ENCODE measurements around the gene LRMDA.

GRCh38 chr10:75887369-75887768 is 455.9 kb downstream of the LRMDA start:
- TF ChIP-seq MAX (IDR thresholded peaks at IDR 0.05): no peak
- TF ChIP-seq, protein P1, sequence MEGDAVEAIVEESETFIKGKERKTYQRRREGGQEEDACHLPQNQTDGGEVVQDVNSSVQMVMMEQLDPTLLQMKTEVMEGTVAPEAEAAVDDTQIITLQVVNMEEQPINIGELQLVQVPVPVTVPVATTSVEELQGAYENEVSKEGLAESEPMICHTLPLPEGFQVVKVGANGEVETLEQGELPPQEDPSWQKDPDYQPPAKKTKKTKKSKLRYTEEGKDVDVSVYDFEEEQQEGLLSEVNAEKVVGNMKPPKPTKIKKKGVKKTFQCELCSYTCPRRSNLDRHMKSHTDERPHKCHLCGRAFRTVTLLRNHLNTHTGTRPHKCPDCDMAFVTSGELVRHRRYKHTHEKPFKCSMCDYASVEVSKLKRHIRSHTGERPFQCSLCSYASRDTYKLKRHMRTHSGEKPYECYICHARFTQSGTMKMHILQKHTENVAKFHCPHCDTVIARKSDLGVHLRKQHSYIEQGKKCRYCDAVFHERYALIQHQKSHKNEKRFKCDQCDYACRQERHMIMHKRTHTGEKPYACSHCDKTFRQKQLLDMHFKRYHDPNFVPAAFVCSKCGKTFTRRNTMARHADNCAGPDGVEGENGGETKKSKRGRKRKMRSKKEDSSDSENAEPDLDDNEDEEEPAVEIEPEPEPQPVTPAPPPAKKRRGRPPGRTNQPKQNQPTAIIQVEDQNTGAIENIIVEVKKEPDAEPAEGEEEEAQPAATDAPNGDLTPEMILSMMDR (IDR thresholded peaks at IDR 0.05; ENCODE audit: control extremely low read depth in 1 of 3, insufficient read depth in 1 of 3, low read depth in 1 of 3, low read length in 3 of 3): no peak
- TF ChIP-seq RFX5 (IDR thresholded peaks at IDR 0.05; ENCODE audit: borderline replicate concordance, low read depth, low read length): no peak
- no peak for TF ChIP-seq EP300 (IDR thresholded peaks at IDR 0.05; ENCODE audit: borderline replicate concordance in 1 of 2, low read depth in 2 of 2, low read length in 2 of 2)
- no peak for TF ChIP-seq RBBP5 (IDR thresholded peaks at IDR 0.05; ENCODE audit: borderline replicate concordance, low read depth, low read length)
- TF ChIP-seq EZH2 (IDR thresholded peaks at IDR 0.05; ENCODE audit: low read depth, low read length, severe bottlenecking): no peak
- TF ChIP-seq POLR2A (IDR thresholded peaks at IDR 0.05; ENCODE audit: control extremely low read depth in 1 of 2, low read depth in 2 of 2, low read length in 2 of 2): no peak
